WTC11 (cell line): ENCODE data around the gene ARHGAP22. TPM values are rescaled to one million over a fixed set of nuclear protein-coding genes. Genes with fewer than 3 reads are reported as not detected.

Experiments used
- ATAC-seq: fragments of 200-7000 bp; cut with Tn5 transposase; 2 replicates; pipeline ENCODE4 v1.10.0; 2021; ENCODE audit warnings: mild to moderate bottlenecking, moderate library complexity
- CTCF ChIA-PET: fragments of 300-600 bp; sonication (Branson Sonifier 250); formaldehyde crosslinking; loops from one replicate; lab custom pipeline; 2021; ENCODE audit warnings: antibody characterized with exemption; lab: Charles Lee
- POLR2A ChIA-PET: fragments of 350-600 bp; sonication (Branson Sonifier 250); formaldehyde crosslinking; loops from one replicate; lab custom pipeline; 2021; ENCODE audit warnings: antibody characterized with exemption; lab: Charles Lee
- DNase-seq: peaks from one replicate; pipeline ENCODE4 v3.0.0; 2021; ENCODE audit warnings: low spot score
- H3K27ac Mint-ChIP-seq: 2 replicates; pipeline ENCODE4 v1.8.0; 2021; ENCODE audit warnings: mixed read lengths
- H3K27me3 Mint-ChIP-seq: 2 replicates; pipeline ENCODE4 v1.8.0; 2021; ENCODE audit warnings: low read depth, mild to moderate bottlenecking, moderate library complexity, mixed read lengths
- H3K36me3 Mint-ChIP-seq: 2 replicates; pipeline ENCODE4 v1.8.0; 2021; ENCODE audit warnings: mixed read lengths
- H3K4me1 Mint-ChIP-seq: 2 replicates; pipeline ENCODE4 v1.8.0; 2022; ENCODE audit warnings: mixed read lengths
- H3K4me3 Mint-ChIP-seq: 2 replicates; pipeline ENCODE4 v1.8.0; 2021; ENCODE audit warnings: mild to moderate bottlenecking, moderate library complexity, mixed read lengths
- H3K9me3 Mint-ChIP-seq: 2 replicates; pipeline ENCODE4 v1.8.0; 2021; ENCODE audit warnings: mixed read lengths
- CREM ChIP-seq: sonication (generic); formaldehyde crosslinking; IDR thresholded peaks from 2 replicates; pipeline ENCODE4 v1.8.1; 2022; ENCODE audit warnings: mild to moderate bottlenecking, missing genetic modification reagents, moderate library complexity
- CTCF ChIP-seq: fragments of 200-600 bp; IDR thresholded peaks from 2 replicates; pipeline ENCODE4 v1.8.0; 2022; ENCODE audit warnings: antibody characterized with exemption
- FOXP4 ChIP-seq: sonication (generic); formaldehyde crosslinking; IDR thresholded peaks from 2 replicates; pipeline ENCODE4 v1.8.0; 2022; ENCODE audit warnings: mild to moderate bottlenecking, missing genetic modification reagents
- HMGXB4 ChIP-seq: sonication (generic); formaldehyde crosslinking; IDR thresholded peaks from 2 replicates; pipeline ENCODE4 v1.8.1; 2023; ENCODE audit warnings: mild to moderate bottlenecking, moderate library complexity, missing genetic modification reagents
- JAZF1 ChIP-seq: fragments of 250-450 bp; sonication (Bioruptor Pico); IDR thresholded peaks from 2 replicates; pipeline ENCODE4 v1.9.0; 2021; ENCODE audit warnings: moderate library complexity, mild to moderate bottlenecking, inconsistent platforms
- PRRX2 ChIP-seq: fragments of 250-450 bp; sonication (Bioruptor Pico); IDR thresholded peaks from 2 replicates; pipeline ENCODE4 v1.8.0; 2021; ENCODE audit warnings: mild to moderate bottlenecking
- TP53 ChIP-seq: sonication (generic); formaldehyde crosslinking; IDR thresholded peaks from 2 replicates; pipeline ENCODE4 v1.8.1; 2023; ENCODE audit warnings: mild to moderate bottlenecking, missing genetic modification reagents
- ZNF138 ChIP-seq: sonication (generic); formaldehyde crosslinking; conservative IDR thresholded peaks from 2 replicates; pipeline ENCODE4 v1.8.1; 2022; ENCODE audit warnings: mild to moderate bottlenecking, moderate library complexity, missing genetic modification reagents
- ZNF263 ChIP-seq: sonication (generic); formaldehyde crosslinking; IDR thresholded peaks from 2 replicates; pipeline ENCODE4 v1.8.1; 2022; ENCODE audit warnings: low read depth, mild to moderate bottlenecking, moderate library complexity, missing genetic modification reagents
- total RNA-seq: library from RNA; stranded (reverse); gene quantifications from 3 replicates; pipeline ENCODE4 v1.2.3, GENCODE V29; 2021
- TF ChIP-seq, protein P1 (sequence below): sonication (generic); formaldehyde crosslinking; IDR thresholded peaks from 2 replicates; pipeline ENCODE4 v1.8.1; 2023; ENCODE audit warnings: mild to moderate bottlenecking, missing genetic modification reagents, borderline replicate concordance
- TF ChIP-seq, protein P2 (sequence below): sonication (generic); formaldehyde crosslinking; conservative IDR thresholded peaks from 2 replicates; pipeline ENCODE4 v1.8.1; 2022; ENCODE audit warnings: mild to moderate bottlenecking, missing genetic modification reagents

The ARHGAP22 gene
- total RNA-seq, 1 experiment from 2014 or later = 8.6 TPM

DNA sequence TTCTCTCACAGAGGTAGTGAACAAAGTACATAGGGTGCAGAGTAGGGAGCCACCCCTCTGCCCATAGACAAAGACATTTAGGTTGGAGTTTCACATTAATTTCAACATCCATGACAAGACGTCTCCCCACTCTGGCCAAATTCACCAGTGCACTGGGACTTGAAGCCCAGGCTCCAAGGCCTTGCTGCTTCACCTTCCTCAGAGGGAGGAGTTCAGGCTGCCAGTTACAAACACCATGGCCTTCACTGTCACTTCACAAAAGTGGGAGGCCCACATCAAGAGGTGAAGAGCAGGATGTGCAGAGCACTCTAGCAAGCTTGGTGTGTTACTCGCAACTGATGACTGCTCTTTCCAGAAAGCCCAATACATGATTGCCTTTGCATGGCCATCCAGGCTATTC is 15.8 kb upstream of the ARHGAP22 start:
- Mint-ChIP-seq H3K27me3 (no peaks in the 10 kb centered on the region), H3K4me1 (no peaks in the 10 kb centered on the region), H3K36me3 (no peaks in the 10 kb centered on the region), H3K9me3 (peaks cover 5% of the 10 kb centered on the region), H3K27ac (no peak overlapping the region)
- DNase-seq (no peak), ATAC-seq (no peak)
- ChIA-PET CTCF (interaction anchor here (1.4 to 1.8 kb wide), 2 partner anchors 13 to 17 kb away, joined by 4 to 10 read pairs; no protein-coding TSS in a partner anchor), POLR2A (no interaction called here)
- TF ChIP-seq, protein P1, sequence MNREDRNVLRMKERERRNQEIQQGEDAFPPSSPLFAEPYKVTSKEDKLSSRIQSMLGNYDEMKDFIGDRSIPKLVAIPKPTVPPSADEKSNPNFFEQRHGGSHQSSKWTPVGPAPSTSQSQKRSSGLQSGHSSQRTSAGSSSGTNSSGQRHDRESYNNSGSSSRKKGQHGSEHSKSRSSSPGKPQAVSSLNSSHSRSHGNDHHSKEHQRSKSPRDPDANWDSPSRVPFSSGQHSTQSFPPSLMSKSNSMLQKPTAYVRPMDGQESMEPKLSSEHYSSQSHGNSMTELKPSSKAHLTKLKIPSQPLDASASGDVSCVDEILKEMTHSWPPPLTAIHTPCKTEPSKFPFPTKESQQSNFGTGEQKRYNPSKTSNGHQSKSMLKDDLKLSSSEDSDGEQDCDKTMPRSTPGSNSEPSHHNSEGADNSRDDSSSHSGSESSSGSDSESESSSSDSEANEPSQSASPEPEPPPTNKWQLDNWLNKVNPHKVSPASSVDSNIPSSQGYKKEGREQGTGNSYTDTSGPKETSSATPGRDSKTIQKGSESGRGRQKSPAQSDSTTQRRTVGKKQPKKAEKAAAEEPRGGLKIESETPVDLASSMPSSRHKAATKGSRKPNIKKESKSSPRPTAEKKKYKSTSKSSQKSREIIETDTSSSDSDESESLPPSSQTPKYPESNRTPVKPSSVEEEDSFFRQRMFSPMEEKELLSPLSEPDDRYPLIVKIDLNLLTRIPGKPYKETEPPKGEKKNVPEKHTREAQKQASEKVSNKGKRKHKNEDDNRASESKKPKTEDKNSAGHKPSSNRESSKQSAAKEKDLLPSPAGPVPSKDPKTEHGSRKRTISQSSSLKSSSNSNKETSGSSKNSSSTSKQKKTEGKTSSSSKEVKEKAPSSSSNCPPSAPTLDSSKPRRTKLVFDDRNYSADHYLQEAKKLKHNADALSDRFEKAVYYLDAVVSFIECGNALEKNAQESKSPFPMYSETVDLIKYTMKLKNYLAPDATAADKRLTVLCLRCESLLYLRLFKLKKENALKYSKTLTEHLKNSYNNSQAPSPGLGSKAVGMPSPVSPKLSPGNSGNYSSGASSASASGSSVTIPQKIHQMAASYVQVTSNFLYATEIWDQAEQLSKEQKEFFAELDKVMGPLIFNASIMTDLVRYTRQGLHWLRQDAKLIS (CRISPR knock-in tag) = no peak
- TF ChIP-seq ZNF263 (no peak), CREM (CRISPR knock-in tag) (no peak), ZNF138 (CRISPR knock-in tag) (no peak), JAZF1 (CRISPR knock-in tag) (no peak)
- TF ChIP-seq, protein P2, sequence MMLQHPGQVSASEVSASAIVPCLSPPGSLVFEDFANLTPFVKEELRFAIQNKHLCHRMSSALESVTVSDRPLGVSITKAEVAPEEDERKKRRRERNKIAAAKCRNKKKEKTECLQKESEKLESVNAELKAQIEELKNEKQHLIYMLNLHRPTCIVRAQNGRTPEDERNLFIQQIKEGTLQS (CRISPR knock-in tag) = no peak
- TF ChIP-seq, all 79 proteins: peak for 0
- no peak overlapping the region for H3K4me3 Mint-ChIP-seq

DNA sequence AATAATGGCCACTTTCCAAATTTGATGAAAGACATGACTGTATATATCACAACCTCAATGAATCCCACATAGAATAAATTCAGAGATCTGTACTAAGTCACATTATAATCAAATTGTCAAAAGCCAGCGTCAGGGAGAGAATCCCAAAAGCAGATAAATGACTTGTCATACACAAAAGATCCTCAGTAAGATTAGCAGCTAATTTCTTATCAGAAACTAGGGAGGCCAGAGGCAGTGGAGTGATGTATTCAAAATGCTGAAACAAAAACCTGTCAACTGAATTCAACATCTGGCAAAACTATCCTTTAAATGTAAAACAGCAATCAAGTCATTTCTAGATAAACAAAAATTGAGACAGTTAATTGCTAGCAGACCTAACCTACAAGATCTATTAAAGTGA is 11.6 kb upstream of the ARHGAP22 start:
- ChIA-PET POLR2A (no interaction called here), CTCF (interaction anchor here (3.2 kb wide), 1 partner anchor 40 kb away, joined by 38 read pairs; no protein-coding TSS in a partner anchor)
- TF ChIP-seq, protein P2 (CRISPR knock-in tag) = no peak
- TF ChIP-seq PRRX2 = no peak
- Mint-ChIP-seq H3K36me3 (no peaks in the 10 kb centered on the region), H3K9me3 (peaks cover 12% of the 10 kb centered on the region; the same call in 1 of the 2 replicates), H3K4me3 (no peak overlapping the region), H3K27ac (no peak overlapping the region), H3K4me1 (no peaks in the 10 kb centered on the region), H3K27me3 (peaks cover 3% of the 10 kb centered on the region; the same call in 1 of the 2 replicates)
- no peak for DNase-seq
- no peak for ATAC-seq

DNA sequence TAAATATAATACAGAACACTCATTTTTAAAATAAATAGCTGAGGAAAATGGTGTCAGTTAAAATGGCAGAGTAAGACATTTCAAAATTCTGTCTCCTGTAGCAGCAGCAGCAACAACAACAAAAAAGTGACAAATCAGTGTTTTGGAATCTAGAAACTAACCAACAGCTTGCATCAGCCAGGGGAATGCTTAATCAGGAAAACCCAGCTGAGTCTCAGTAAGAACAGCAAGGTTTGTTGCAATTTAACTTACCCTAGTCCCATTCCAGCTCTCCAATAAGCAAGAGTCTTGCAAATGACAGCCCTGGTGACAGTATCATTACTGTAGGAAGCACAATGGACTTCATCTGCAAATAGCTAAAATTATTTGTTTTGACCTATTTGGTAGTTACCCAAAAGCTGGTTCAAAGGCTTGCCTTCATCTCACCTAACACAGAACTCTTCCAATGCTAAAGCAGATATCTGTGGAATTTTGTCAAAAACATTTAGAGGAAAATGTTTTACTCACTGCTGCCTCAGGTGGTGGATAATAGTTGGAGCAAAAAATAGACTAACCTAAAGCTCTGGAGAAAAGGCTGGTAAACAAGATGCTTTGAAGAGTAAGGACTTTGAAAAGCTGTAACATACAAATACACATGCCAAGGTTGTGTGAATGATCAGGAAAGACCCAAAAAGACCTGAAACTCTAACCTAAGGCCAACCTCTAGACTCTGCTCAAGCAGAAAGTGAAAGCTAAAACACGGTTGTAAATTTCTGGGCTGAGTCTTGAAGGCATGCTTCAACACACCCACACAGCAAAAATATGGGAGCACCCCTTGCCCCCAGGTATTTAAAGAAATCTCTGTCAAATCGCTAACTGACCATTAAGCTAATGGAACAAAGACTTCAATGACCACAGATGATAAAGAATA is 9.9 kb upstream of the ARHGAP22 start:
- no peak for DNase-seq
- H3K4me1 Mint-ChIP-seq = no peaks in the 10 kb centered on the region
- no peak overlapping the region for H3K27ac Mint-ChIP-seq
- no peaks in the 10 kb centered on the region for H3K36me3 Mint-ChIP-seq
- peak; percentile 65 for ATAC-seq
- TF ChIP-seq HMGXB4 (CRISPR knock-in tag) (no peak), FOXP4 (no peak), CTCF (no peak), TP53 (CRISPR knock-in tag) (no peak)
- TF ChIP-seq, all 79 proteins: peak for 0
- peaks cover 6% of the 10 kb centered on the region for H3K27me3 Mint-ChIP-seq
- ChIA-PET POLR2A (no interaction called here), CTCF (interaction anchor here (0.6 to 3.2 kb wide), 30 partner anchors 9 to 251 kb away, joined by 3 to 38 read pairs (median 4); partner anchors contain the start of gene ARHGAP22)
- peaks cover 12% of the 10 kb centered on the region; the same call in 1 of the 2 replicates for H3K9me3 Mint-ChIP-seq
- no peak overlapping the region for H3K4me3 Mint-ChIP-seq
